T-cell (primary cell): ENCODE results near the gene CCDC97. TPM values are rescaled to one million over a fixed set of nuclear protein-coding genes. Genes with fewer than 3 reads are reported as not detected.

Experiments used
- ATAC-seq, 4 experiments: fragments of 200-7000 bp in 3 of 4; fragments of 150-1000 bp in 1 of 4; cut with Tn5 transposase; replicated peaks in 1 of 4; 1 replicate in 3 of 4; 2 replicates in 1 of 4; pipeline ENCODE4 v1.10.0; 2021; ENCODE audit warnings: moderate library complexity in 3 of 4, mild to moderate bottlenecking in 2 of 4, moderate number of reproducible peaks in 1 of 4
- CTCF ChIA-PET, 2 donors: fragments of 300-600 bp; sonication (Branson Sonifier 250); formaldehyde crosslinking; loops; one replicate each; lab custom pipeline; 2022; ENCODE audit warnings: antibody characterized with exemption in 2 of 2; lab: Charles Lee
- POLR2A ChIA-PET, 2 donors: fragments of 300-600 bp; sonication (Branson Sonifier 250); formaldehyde crosslinking; loops; one replicate each; lab custom pipeline; 2022; ENCODE audit warnings: antibody characterized with exemption in 2 of 2; lab: Charles Lee
- DNase-seq, 35 experiments: peaks; one replicate each; pipeline versions ENCODE4 v3.0.0 to v3.0.0-alpha.2; 2013 to 2023
- H3K27ac ChIP-seq: one replicate; pipeline ENCODE4 v1.5.1; 2013; ENCODE audit warnings: low read length
- H3K27me3 ChIP-seq, 2 experiments: replicated peaks in 1 of 2; 1 replicate in 1 of 2; 2 replicates in 1 of 2; pipeline versions ENCODE4 v1.6.1 to v1.7.0; 2013; ENCODE audit warnings: low read length in 1 of 2, mixed read lengths in 1 of 2; ENCODE audit not compliant: control insufficient read depth in 2 of 2, insufficient read depth in 2 of 2; ENCODE audit errors: extremely low read depth in 1 of 2
- H3K36me3 ChIP-seq, 2 donors: 1 replicate in 1 of 2; 2 replicates in 1 of 2; pipeline versions ENCODE4 v1.6.1 to v1.7.0; 2013; ENCODE audit warnings: low read length in 1 of 2; ENCODE audit not compliant: control insufficient read depth in 2 of 2, insufficient read depth in 1 of 2; ENCODE audit errors: extremely low read depth in 1 of 2
- H3K4me1 ChIP-seq, 2 experiments: 1 replicate in 1 of 2; 2 replicates in 1 of 2; pipeline versions ENCODE4 v1.6.1 to v1.7.0; 2013; ENCODE audit warnings: low read length in 2 of 2, mixed read lengths in 1 of 2; ENCODE audit not compliant: insufficient read depth in 2 of 2, control insufficient read depth in 1 of 2; ENCODE audit errors: extremely low read depth in 1 of 2
- H3K4me3 ChIP-seq, 2 donors: 1 replicate in 1 of 2; 2 replicates in 1 of 2; pipeline versions ENCODE4 v1.5.1 to v1.7.0; 2013; ENCODE audit warnings: mild to moderate bottlenecking in 2 of 2, low read length in 1 of 2, moderate library complexity in 1 of 2; ENCODE audit not compliant: control insufficient read depth in 1 of 2; ENCODE audit errors: extremely low read depth in 1 of 2
- H3K9me3 ChIP-seq: 2 replicates; pipeline ENCODE4 v1.7.0; 2013
- H3K27ac Mint-ChIP-seq, 2 donors: one replicate each; pipeline ENCODE4 v1.8.0; 2020 to 2021; ENCODE audit warnings: mild to moderate bottlenecking in 2 of 2, mixed read lengths in 2 of 2
- H3K27me3 Mint-ChIP-seq, 2 donors: one replicate each; pipeline ENCODE4 v1.8.0; 2021 to 2022; ENCODE audit warnings: mixed read lengths in 2 of 2
- H3K36me3 Mint-ChIP-seq: one replicate; pipeline ENCODE4 v1.8.0; 2021; ENCODE audit warnings: mixed read lengths
- H3K4me1 Mint-ChIP-seq, 3 donors: one replicate each; pipeline ENCODE4 v1.8.0; 2020 to 2022; ENCODE audit warnings: mixed read lengths in 3 of 3, mild to moderate bottlenecking in 1 of 3
- H3K4me3 Mint-ChIP-seq, 3 donors: one replicate each; pipeline ENCODE4 v1.8.0; 2020 to 2022; ENCODE audit warnings: mild to moderate bottlenecking in 3 of 3, mixed read lengths in 3 of 3, moderate library complexity in 3 of 3
- H3K9me3 Mint-ChIP-seq, 3 donors: one replicate each; pipeline ENCODE4 v1.8.0; 2020 to 2022; ENCODE audit warnings: mixed read lengths in 3 of 3
- WGBS: methylation state at CpG from one replicate; pipeline ENCODE4 v1.1.5; 2013; ENCODE audit warnings: missing lambda C conversion rate; ENCODE audit not compliant: insufficient coverage; 5-methylcytosine and 5-hydroxymethylcytosine counted together
- total RNA-seq, 35 experiments: library from RNA in 6 of 35; stranded (reverse) in 6 of 35; fragments of 120-200 nt in 1 of 35; gene quantifications; one replicate each; pipeline versions ENCODE4 v1.2.1 to v1.2.4 and lab custom pipeline; 2013 to 2026

CCDC97 gene
- total RNA-seq, 5 donors from 2014 or later (not counting 1 experiment from before 2014, with no cell fraction given): 38.9 to 61.5 (median 55.1) TPM

DNA sequence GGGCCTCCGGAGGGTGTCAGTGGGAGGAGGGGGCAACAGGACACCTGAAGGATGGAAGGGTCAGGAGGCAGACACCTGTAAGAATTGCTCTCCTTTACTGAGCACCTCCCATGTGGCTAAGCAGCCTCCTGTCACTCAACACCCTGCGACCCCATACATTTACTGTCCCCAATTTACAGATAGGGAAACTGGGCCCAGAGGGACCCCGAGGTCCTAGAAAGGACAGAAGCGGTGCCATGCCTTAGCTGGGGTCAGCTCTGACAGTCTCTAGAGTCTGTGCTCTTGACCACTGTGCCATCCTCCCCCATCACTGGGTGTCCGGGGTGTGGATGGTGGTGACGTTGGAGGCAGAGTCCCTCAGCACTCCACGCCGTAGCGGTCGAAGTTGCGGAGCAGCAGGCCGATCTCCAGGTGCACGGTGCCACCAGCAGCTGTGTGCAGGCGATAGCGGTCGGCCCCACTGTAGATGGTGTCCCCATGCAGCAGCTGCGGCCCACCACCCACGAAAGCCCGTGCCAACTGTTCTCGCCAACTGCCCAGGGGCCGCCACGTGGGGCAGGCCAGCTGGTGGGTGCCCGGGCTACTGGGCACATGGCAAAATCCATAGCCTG is 44.5 kb downstream of the CCDC97 start:
- peaks cover 6% of the 10 kb centered on the region for H3K36me3 Mint-ChIP-seq
- ChIA-PET POLR2A (interaction anchor here in 1 of 2 donors (4.9 kb wide), 1 partner anchor 9 kb away, joined by 49 read pairs; the partner anchor contains the start of gene B9D2), CTCF (interaction anchor here in 1 of 2 donors (2.7 kb wide), 1 partner anchor 11 kb away, joined by 17 read pairs; the partner anchor contains the start of gene B9D2)
- H3K4me3 ChIP-seq: peak overlapping the region; percentile 32 to 51
- no peaks in the 10 kb centered on the region for H3K9me3 Mint-ChIP-seq
- H3K27ac ChIP-seq: peak overlapping the region; percentile 80
- DNase-seq: peak in 1 of 35 experiments; percentile 9
- peak overlapping the region; percentile 70 to 99 (median 77) for H3K4me3 Mint-ChIP-seq
- no peaks in the 10 kb centered on the region for H3K27me3 ChIP-seq
- no peak for ATAC-seq
- peaks cover 60 to 66% of the 10 kb centered on the region in 2 experiments for H3K4me1 ChIP-seq
- H3K27me3 Mint-ChIP-seq: no peaks in the 10 kb centered on the region
- peaks cover 59 to 68% (median 62%) of the 10 kb centered on the region in 3 donors for H3K4me1 Mint-ChIP-seq
- H3K36me3 ChIP-seq: no peaks in the 10 kb centered on the region
- H3K27ac Mint-ChIP-seq: peak overlapping the region; percentile 97
- WGBS: 96% methylated on average over 17 of the region's 23 CpGs
- no peaks in the 10 kb centered on the region for H3K9me3 ChIP-seq

DNA sequence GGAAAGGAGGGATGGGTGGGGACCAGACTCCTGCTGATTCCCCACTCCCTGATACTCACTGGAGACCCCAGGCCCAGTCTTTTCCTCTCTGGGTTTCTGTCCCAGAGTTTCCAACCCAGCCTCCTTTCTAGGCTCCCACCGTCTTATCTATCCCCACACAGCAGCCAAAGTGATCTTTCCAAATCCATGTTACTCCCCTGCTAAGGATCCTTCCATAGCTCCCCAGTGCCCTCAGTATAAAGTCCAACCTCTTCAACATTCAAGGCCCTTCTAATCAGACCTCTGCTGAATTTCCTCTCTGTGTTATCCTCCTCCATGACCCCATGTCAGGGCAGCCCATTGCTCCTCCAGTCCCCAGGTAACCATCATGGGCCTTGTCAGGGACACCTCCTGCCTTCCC is 45.1 kb downstream of the CCDC97 start:
- Histone ChIP-seq H3K27me3 (no peaks in the 10 kb centered on the region), H3K4me1 (peaks cover 54 to 63% of the 10 kb centered on the region in 2 experiments), H3K9me3 (no peaks in the 10 kb centered on the region), H3K27ac (peak overlapping the region; percentile 80), H3K36me3 (no peaks in the 10 kb centered on the region), H3K4me3 (no peak overlapping the region)
- Mint-ChIP-seq H3K9me3 (no peaks in the 10 kb centered on the region), H3K4me1 (peaks cover 57 to 67% (median 61%) of the 10 kb centered on the region in 3 donors), H3K4me3 (peak overlapping the region; percentile 26 to 99 (median 45)), H3K27me3 (no peaks in the 10 kb centered on the region), H3K27ac (peak overlapping the region; percentile 93 to 98), H3K36me3 (peaks cover 4% of the 10 kb centered on the region)
- WGBS: 100% methylated on average over 1 of the region's 1 CpG
- ATAC-seq (no peak), DNase-seq (no peak)
- ChIA-PET CTCF (interaction anchor here in 1 of 2 donors (0.7 to 2.7 kb wide), 3 partner anchors 10 to 633 kb away, joined by 3 to 17 read pairs (median 3); partner anchors contain the start of gene B9D2), POLR2A (interaction anchor here (0.7 to 4.9 kb wide), 3 partner anchors 8 to 54 kb away, joined by 3 to 49 read pairs (median 6); partner anchors contain the start of gene B9D2 (in 2 of the 2))

DNA sequence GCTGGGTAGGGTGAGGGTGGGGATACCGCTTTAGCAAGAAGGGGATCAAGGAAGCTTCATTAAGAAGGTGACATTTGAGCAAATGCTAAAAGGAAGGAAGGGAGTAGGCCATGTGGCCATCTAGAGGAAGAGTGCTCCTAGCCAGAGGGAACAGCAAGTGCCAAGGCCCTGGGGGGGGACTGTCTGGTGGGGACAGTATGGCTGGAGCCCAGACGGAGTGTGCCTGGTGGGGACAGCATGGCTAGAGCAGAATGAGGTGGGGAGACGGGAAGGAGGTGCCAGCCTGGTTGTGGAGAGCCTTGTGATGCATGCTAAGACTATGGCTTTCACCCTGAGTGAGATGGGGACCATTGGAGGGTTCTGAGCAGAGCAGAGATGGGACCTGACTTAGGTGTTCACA is 45.8 kb downstream of the CCDC97 start:
- Mint-ChIP-seq H3K9me3 (no peaks in the 10 kb centered on the region), H3K27ac (peak overlapping the region; percentile 93 to 98), H3K4me3 (peak overlapping the region; percentile 1 to 99 (median 1)), H3K27me3 (no peaks in the 10 kb centered on the region), H3K36me3 (peaks cover 4% of the 10 kb centered on the region), H3K4me1 (peaks cover 58 to 62% (median 59%) of the 10 kb centered on the region in 3 donors)
- Histone ChIP-seq H3K4me1 (peaks cover 47 to 56% of the 10 kb centered on the region in 2 experiments), H3K27ac (peak overlapping the region; percentile 80), H3K27me3 (no peaks in the 10 kb centered on the region), H3K4me3 (peak overlapping the region in 1 of 2 donors; percentile 32), H3K9me3 (no peaks in the 10 kb centered on the region), H3K36me3 (no peaks in the 10 kb centered on the region)
- ChIA-PET CTCF (interaction anchor here in 1 of 2 donors (0.7 to 2.7 kb wide), 4 partner anchors 9 to 634 kb away, joined by 3 to 17 read pairs (median 4); partner anchors contain the start of gene B9D2), POLR2A (interaction anchor here in 1 of 2 donors (0.7 to 1.1 kb wide), 2 partner anchors 8 to 53 kb away, joined by 3 to 6 read pairs; partner anchors contain the start of gene B9D2)
- DNase-seq (no peak), ATAC-seq (no peak)
- WGBS: 69% methylated on average over 3 of the region's 3 CpGs

DNA sequence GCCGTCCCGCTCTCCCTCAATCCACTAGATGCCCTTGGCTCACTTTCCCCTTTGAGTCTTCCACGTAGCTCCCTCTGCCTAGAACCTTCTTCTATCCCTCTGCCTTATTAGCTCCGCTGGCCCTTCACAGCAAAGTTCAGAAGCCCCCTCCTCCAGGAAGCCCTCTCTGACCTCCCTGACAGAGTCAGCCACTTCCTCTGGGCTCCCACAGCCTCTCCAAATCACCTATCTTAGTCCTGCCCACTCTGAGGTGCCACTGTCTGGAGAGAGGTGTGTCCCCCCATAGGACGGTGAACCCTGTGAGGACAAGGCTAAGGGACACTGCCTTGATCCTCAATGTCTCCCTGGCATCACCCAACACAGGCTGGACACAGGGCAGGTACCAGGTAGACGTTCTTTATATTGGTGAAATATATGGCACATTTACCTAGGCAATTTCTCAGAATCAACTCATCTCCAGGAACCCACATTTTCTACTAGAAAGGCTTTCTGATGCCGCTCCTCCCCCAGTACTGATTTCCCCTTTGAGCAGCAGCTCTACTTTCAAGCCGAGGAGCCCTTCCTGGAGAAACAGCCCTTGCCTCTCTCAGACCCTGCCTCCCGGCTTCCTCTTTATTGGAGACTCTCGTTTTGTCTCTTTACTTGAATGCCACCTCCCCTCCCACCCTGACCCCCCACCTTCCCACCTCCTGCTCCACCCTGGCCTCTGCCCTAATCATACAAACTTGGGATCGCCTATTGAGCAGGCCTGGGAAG is 47.2 kb downstream of the CCDC97 start:
- no peaks in the 10 kb centered on the region for H3K9me3 ChIP-seq
- H3K4me1 Mint-ChIP-seq: peaks cover 53 to 57% (median 55%) of the 10 kb centered on the region in 3 donors
- peak overlapping the region; percentile 37 to 99 (median 51) for H3K4me3 Mint-ChIP-seq
- CTCF ChIA-PET: interaction anchor here in 1 of 2 donors (0.7 kb wide), 1 partner anchor 11 kb away, joined by 3 read pairs; no protein-coding TSS in a partner anchor
- H3K36me3 Mint-ChIP-seq: peaks cover 4% of the 10 kb centered on the region
- H3K4me3 ChIP-seq: peak overlapping the region in 1 of 2 donors; percentile 57
- no peaks in the 10 kb centered on the region for H3K27me3 ChIP-seq
- H3K36me3 ChIP-seq: peaks cover 0 to 2% of the 10 kb centered on the region in 2 donors
- peaks cover 44 to 52% of the 10 kb centered on the region in 2 experiments for H3K4me1 ChIP-seq
- POLR2A ChIA-PET: interaction anchor here (0.5 to 0.6 kb wide), 2 partner anchors 51 to 982 kb away, joined by 4 to 9 read pairs; no protein-coding TSS in a partner anchor
- ATAC-seq: no peak
- peak in 10 of 35 experiments; percentile 15 to 55 (median 36) for DNase-seq
- no peaks in the 10 kb centered on the region for H3K9me3 Mint-ChIP-seq
- H3K27me3 Mint-ChIP-seq: no peaks in the 10 kb centered on the region
- peak overlapping the region; percentile 80 for H3K27ac ChIP-seq
- WGBS: 61% methylated on average over 7 of the region's 11 CpGs
- H3K27ac Mint-ChIP-seq: peak overlapping the region; percentile 93 to 98

DNA sequence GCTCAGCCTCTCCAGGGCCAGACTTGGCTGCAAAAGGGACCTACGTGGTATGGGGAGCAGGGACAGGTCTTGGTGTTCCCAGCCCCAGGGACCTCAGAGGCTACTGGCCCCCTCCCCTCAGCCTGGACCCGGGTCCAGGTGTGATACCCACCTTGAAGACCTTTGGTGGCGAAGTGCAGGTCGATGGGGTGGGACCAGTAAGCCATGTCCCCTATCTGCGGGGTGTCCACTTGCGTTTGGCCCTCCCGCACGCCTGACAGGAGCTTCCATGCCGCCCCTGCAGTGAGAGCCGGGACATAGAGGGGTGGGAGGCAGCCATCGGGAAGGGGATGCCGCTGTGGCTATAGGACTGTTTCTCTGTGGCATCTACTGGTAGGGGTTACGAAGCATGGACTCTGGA is 47.8 kb downstream of the CCDC97 start:
- Mint-ChIP-seq H3K9me3 (no peaks in the 10 kb centered on the region), H3K4me3 (peak overlapping the region in 2 of 3 donors; percentile 6 to 99), H3K4me1 (peaks cover 58 to 63% (median 61%) of the 10 kb centered on the region in 3 donors), H3K27me3 (no peaks in the 10 kb centered on the region), H3K36me3 (peaks cover 4% of the 10 kb centered on the region), H3K27ac (peak overlapping the region; percentile 93 to 98)
- Histone ChIP-seq H3K9me3 (no peaks in the 10 kb centered on the region), H3K27ac (peak overlapping the region; percentile 80), H3K4me1 (peaks cover 48 to 55% of the 10 kb centered on the region in 2 experiments), H3K4me3 (peak overlapping the region in 1 of 2 donors; percentile 35), H3K36me3 (peaks cover 0 to 2% of the 10 kb centered on the region in 2 donors), H3K27me3 (no peaks in the 10 kb centered on the region)
- ATAC-seq (no peak), DNase-seq (no peak)
- ChIA-PET POLR2A (interaction anchor here in 1 of 2 donors (0.5 kb wide), 1 partner anchor 983 kb away, joined by 4 read pairs; no protein-coding TSS in a partner anchor), CTCF (interaction anchor here in 1 of 2 donors (0.6 kb wide), 3 partner anchors 8 to 577 kb away, joined by 3 to 7 read pairs (median 4); no protein-coding TSS in a partner anchor)
- 92% methylated on average over 2 of the region's 13 CpGs for WGBS
